GM12875 (cell line): ENCODE data around the gene CD9.

Experiments used
- H3K4me3 ChIP-seq: one replicate; pipeline ENCODE4 v1.5.1; 2011; ENCODE audit warnings: low read depth, low read length, control low read depth
- CTCF ChIP-seq: IDR thresholded peaks from 2 replicates; pipeline ENCODE4 v1.5.1; 2011; ENCODE audit warnings: low read depth, mild to moderate bottlenecking, control low read depth, inconsistent platforms, low read length, moderate library complexity, borderline replicate concordance; ENCODE audit not compliant: insufficient read depth

Gene CD9

GRCh38 chr12:6161124-6161882, 38.9 kb upstream of the CD9 start:
- H3K4me3 ChIP-seq, result no peak overlapping the region
- no peak for TF ChIP-seq CTCF

- no peak for TF ChIP-seq CTCF
- H3K4me3 ChIP-seq, result no peak overlapping the region
Measured at GRCh38 chr12:6163416-6164060, 36.7 kb upstream of the CD9 start.

GRCh38 chr12:6165395-6165794, 34.8 kb upstream of the CD9 start:
- no peak for TF ChIP-seq CTCF
- no peak overlapping the region for H3K4me3 ChIP-seq

GRCh38 chr12:6166808-6167207, 33.4 kb upstream of the CD9 start:
- TF ChIP-seq CTCF, result no peak

GRCh38 chr12:6167327-6168280, 32.6 kb upstream of the CD9 start:
- TF ChIP-seq CTCF, result no peak
- H3K4me3 ChIP-seq, result no peak overlapping the region

More at GRCh38 chr12:6166808-6167207, 33.4 kb upstream of the CD9 start:
- H3K4me3 ChIP-seq, result no peak overlapping the region

- H3K4me3 ChIP-seq, result no peak overlapping the region
- no peak for TF ChIP-seq CTCF
Measured at GRCh38 chr12:6171409-6172015, 28.7 kb upstream of the CD9 start.
